Non-pigmented ciliary epithelial cell (primary cell): ENCODE results near the gene USF3.

Source experiments
- DNase-seq: peaks from one replicate; pipeline ENCODE4 v3.0.0-alpha.2; 2010; ENCODE audit warnings: low read depth

Gene USF3, protein sequence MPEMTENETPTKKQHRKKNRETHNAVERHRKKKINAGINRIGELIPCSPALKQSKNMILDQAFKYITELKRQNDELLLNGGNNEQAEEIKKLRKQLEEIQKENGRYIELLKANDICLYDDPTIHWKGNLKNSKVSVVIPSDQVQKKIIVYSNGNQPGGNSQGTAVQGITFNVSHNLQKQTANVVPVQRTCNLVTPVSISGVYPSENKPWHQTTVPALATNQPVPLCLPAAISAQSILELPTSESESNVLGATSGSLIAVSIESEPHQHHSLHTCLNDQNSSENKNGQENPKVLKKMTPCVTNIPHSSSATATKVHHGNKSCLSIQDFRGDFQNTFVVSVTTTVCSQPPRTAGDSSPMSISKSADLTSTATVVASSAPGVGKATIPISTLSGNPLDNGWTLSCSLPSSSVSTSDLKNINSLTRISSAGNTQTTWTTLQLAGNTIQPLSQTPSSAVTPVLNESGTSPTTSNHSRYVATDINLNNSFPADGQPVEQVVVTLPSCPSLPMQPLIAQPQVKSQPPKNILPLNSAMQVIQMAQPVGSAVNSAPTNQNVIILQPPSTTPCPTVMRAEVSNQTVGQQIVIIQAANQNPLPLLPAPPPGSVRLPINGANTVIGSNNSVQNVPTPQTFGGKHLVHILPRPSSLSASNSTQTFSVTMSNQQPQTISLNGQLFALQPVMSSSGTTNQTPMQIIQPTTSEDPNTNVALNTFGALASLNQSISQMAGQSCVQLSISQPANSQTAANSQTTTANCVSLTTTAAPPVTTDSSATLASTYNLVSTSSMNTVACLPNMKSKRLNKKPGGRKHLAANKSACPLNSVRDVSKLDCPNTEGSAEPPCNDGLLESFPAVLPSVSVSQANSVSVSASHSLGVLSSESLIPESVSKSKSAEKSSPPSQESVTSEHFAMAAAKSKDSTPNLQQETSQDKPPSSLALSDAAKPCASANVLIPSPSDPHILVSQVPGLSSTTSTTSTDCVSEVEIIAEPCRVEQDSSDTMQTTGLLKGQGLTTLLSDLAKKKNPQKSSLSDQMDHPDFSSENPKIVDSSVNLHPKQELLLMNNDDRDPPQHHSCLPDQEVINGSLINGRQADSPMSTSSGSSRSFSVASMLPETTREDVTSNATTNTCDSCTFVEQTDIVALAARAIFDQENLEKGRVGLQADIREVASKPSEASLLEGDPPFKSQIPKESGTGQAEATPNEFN (N-terminal part only)

GRCh38 chr3:113695786-113696645 is at the start of gene USF3:
TSS of gene USF3 (minus strand) at chr3:113696642. CDS start at chr3:113674878, 21,764 bp downstream.
- DNase-seq, result no peak

- no peak for DNase-seq
Observed at GRCh38 chr3:113745756-113746547, 49.5 kb upstream of the USF3 start, which contains the start of gene NAA50. TSS of gene NAA50 (minus strand) at chr3:113746249. CDS start at chr3:113745949, 300 bp downstream.

DNA sequence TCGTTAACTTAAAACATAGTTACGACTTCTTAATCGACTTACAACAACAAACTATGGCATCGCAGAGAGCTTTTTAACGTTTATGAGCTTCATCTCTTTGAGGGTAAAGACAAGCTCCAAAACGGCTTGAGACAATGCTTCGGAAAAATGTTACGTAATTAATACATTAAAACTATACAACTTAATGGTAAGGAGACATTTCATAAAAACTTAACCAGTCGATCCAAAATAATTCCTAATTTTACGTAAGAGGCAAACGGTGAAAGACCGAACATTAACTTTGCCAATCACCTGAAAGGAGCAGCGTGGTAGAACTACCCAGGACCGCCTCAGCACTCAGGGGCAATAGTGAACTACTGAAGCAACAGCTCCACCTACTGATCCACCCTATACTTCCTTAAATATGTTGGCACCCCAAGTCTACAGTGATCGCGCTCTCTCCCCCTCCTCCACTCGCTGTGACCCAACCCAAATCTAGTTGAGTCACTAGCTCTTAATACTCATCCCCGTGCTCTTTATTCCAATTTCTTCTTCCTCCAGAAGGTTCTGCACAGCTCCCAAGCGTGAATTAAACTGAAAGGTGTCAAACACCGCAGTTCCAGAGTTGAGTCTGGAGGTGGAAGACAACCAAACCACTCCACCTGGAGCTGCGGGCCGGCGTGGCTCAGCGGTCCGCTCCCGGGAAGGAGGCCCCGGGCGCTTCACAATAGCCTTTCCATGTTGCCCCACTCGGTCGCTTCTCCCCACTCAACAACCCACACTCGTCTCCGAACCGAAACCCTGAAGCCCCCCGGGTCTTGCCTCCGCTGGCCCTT is 48.7 kb upstream of the USF3 start:
- DNase-seq, result peak; percentile 76

GRCh38 chr3:113743006-113743630 is 46.7 kb upstream of the USF3 start:
- no peak for DNase-seq

- no peak for DNase-seq
Observed at GRCh38 chr3:113741620-113742019, 45.2 kb upstream of the USF3 start.

GRCh38 chr3:113741086-113741485 is 44.6 kb upstream of the USF3 start:
- no peak for DNase-seq

GRCh38 chr3:113736548-113737089 is 40.2 kb upstream of the USF3 start:
- DNase-seq, result peak; percentile 24

DNA sequence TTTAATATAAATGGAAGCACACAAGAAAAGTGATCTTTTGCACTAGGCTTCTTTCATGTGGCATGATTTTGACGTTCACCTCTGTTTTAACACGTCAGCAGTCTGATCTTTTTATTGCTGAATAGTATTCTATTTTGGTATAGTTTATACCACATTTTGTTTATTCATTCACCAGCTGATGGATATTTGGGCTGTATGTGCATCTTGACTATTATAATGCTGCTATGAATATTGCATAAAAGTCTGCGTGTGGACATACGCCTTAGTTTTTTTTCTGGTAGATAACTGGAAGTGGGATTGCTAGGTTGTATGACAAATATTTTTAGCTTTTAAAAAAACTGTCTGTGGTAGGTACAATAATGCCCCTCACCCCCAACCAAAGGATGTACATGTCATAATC is 35.3 kb upstream of the USF3 start:
- DNase-seq, result no peak

GRCh38 chr3:113730550-113730949 is 34.1 kb upstream of the USF3 start:
- no peak for DNase-seq

DNA sequence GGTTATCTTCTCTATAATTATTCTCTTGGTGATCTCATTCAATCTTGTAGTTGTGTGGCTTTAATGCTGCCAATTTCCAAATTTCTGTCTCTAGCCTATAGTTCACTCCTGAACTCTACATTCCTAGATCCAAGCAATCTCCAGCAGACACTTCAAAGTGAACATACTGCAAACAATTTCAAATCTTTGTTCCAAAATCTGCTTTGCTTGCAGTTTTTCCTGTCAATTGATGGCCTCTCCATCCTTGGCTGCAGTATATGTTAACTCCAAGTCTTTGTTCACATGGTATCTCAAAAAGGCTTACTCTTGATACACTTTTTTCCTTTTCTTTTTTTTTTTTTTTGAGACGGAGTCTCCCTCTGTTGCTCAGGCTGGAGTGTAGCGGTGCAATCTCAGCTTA is 32.2 kb upstream of the USF3 start:
- DNase-seq, result no peak

- no peak for DNase-seq
Observed at GRCh38 chr3:113721636-113722035, 25.2 kb upstream of the USF3 start.

DNA sequence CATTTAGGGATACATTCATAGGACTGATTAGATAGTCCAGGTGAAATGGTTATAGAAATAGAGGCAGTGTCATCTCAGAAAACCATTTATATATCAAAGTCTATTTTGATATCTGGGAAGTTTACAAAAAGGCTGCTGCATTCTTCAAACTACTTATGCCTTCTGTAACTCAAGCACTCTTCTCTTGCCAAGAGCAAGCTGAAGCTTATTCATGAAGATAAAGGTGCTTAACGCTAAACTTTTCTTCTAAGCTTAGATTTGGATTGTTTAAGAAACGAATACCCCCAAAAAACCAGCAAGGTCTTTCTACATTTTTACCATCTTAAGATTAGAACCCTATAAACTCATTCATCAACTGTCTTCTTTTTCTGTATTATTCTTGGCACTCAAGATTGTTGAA is 23.3 kb upstream of the USF3 start:
- DNase-seq, result no peak

DNA sequence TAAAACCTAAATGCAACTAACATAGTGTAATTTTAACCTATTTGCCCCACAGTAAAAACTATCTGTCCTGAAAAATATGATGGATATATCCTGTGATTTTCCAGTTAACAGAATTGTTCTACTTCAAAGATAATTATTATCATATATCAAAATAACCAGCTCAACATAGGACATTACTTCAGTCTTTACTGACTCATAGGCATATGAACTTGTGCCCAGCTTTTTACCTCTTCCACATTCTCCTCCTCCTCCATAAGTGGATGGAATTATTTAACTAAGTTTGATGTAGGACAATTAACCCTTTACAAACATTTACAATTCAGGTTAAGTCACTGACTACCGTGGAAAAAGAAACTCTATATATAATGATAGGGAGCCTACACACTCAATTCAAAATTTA is 22.9 kb upstream of the USF3 start:
- DNase-seq, result no peak

GRCh38 chr3:113717818-113718217 is 21.4 kb upstream of the USF3 start:
- no peak for DNase-seq

DNA sequence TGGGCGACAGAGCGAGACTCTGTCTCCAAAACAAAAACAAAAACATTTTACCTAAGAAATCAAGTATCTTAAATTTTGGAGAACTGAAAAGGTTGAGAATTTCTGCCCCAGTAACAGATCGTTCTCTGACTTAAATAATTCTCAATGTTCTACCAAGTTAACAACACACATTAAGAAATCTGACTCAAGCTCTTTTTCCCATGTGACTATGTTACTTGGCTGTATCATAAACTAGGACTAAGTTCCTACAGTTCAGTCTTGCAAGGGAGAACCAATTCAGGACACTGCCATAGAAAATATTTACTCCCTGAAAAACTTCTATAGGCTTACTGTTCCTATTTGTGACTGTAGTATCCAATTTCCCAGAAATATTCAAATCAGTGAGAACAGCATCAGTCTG is 20.9 kb upstream of the USF3 start:
- no peak for DNase-seq

- no peak for DNase-seq
Observed at GRCh38 chr3:113714702-113715101, 18.3 kb upstream of the USF3 start.

DNA sequence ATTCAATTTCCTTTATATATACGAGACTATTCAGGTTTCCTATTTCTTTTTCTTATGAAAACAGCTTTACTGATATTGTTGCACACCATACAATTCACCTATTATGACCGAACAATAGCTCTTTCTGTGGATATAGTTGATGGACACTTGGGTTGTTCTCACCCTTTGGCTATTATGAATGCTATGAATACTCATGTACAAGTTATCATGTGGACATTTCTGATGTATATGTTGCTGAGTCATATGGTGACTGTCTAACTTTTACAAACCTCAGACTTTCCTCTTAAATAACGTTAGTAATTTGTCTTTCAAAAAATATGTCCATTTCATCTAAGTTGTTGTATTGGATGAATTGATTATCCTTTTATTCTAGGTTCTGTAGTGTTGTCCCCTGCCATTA is 15.7 kb upstream of the USF3 start:
- DNase-seq, result no peak

DNA sequence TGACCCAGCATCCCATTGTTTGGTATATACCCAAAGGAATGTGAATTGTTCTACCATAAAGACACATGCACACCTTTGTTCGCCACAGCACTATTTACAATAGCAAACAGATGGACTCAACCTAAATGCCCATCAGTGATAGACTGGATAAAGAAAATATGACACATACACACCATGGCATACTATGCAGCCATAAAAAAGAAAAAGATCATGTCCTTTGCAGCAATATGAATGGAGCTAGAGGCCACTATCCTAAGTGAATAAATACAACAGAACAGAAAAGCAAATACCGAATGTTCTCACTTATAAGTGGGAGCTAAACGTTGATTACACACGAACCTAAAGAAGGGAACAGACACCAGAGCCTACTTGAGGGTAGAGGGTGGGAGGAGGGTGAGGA is 11.4 kb upstream of the USF3 start:
- DNase-seq, result no peak

DNA sequence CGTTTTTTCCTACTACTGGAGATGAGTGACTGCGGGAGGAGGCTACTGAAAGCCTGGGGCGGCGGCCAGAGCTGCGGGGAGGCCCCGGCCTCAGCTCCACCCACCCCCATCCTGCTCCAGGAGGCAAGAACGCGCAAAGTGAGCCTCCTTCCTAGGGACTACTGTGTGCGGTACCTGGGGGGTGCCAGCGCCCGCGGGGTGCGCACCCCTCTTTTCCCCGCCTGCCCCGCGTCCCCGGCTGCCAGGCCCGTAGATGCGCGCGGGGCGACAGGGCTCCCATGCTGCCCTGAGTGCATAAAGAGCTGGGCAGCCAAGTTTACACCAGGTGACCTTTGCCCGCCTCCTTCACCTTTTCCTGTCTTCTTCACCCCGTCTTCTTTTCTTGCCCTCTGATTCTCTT is 2.5 kb upstream of the USF3 start:
- DNase-seq, result no peak
